ENCODE data around the gene CCDC85C. TPM values are rescaled to one million over a fixed set of nuclear protein-coding genes. Genes with fewer than 3 reads are reported as not detected.

Gene CCDC85C
- total and polyA plus RNA-seq, 2 of the 4 experiments (the other 2 are of a cell fraction), result 16.0 to 19.0 TPM

- Histone ChIP-seq H3K9me3 (ENCODE audit: control insufficient read depth, insufficient read depth, low read length) (no peaks in the 10 kb centered on the region), H3K56ac (ENCODE audit: extremely low read depth, insufficient read depth, low read length) (no peak overlapping the region), H2BK20ac (ENCODE audit: low read depth, low read length) (no peak overlapping the region; the same call in 1 of the 2 replicates), H3K14ac (replicated peaks; ENCODE audit: low read depth, low read length) (no peak overlapping the region), H3K4me2 (ENCODE audit: low read depth, low read length) (no peak overlapping the region), H3K27me3 (ENCODE audit: control insufficient read depth, insufficient read depth, low read length) (no peaks in the 10 kb centered on the region), H2AK9ac (replicated peaks; ENCODE audit: low read depth, low read length, poor library complexity) (no peak overlapping the region), H2BK15ac (ENCODE audit: low read depth, low read length) (no peak overlapping the region), H4K5ac (ENCODE audit: low read depth, low read length) (no peak overlapping the region), H4K8ac (ENCODE audit: low read depth in 2 of 2, low read length in 2 of 2) (no peak overlapping the region), H3K4me3 (ENCODE audit: insufficient read depth, low read depth, low read length) (no peak overlapping the region), H3K23ac (ENCODE audit: low read depth, low read length) (0 out of 2 replicates have a peak overlapping the region, but pooled peaks have one; percentile 29), H3K4ac (ENCODE audit: low read depth, low read length) (peak overlapping the region; percentile 8; the same call in 1 of the 2 replicates), H3K9me1 (ENCODE audit: insufficient read depth, low read length) (peaks cover 4% of the 10 kb centered on the region; the same call in 1 of the 2 replicates), H2BK5ac (ENCODE audit: low read depth, low read length, poor library complexity, severe bottlenecking) (peak overlapping the region; percentile 2), H4K91ac (ENCODE audit: insufficient read depth, low read depth, low read length) (no peak overlapping the region), H3K9ac (ENCODE audit: low read depth, low read length) (no peak overlapping the region), H3K36me3 (ENCODE audit: control insufficient read depth, insufficient read depth, low read length) (peaks cover 62% of the 10 kb centered on the region), H2AFZ (replicated peaks; ENCODE audit: low read length, poor library complexity) (no peak overlapping the region), H2BK120ac (ENCODE audit: low read depth, low read length) (no peak overlapping the region), H4K20me1 (ENCODE audit: insufficient read depth, low read length) (peaks cover 31% of the 10 kb centered on the region), H3K27ac (ENCODE audit: insufficient read depth, low read length) (peak overlapping the region; percentile 2; the same call in 1 of the 2 replicates), H3K79me1 (ENCODE audit: low read depth in 1 of 2, low read length in 2 of 2) (peaks cover 12 to 49% of the 10 kb centered on the region in 2 experiments), H2AK5ac (ENCODE audit: low read depth, low read length) (peak overlapping the region; percentile 43; the same call in 1 of the 2 replicates), H3K18ac (ENCODE audit: low read depth, low read length) (no peak overlapping the region), H3K4me1 (ENCODE audit: control insufficient read depth, insufficient read depth, low read length) (peaks cover 15% of the 10 kb centered on the region)
- TF ChIP-seq RCOR1 (IDR thresholded peaks at IDR 0.05; ENCODE audit: insufficient replicate concordance, low read length), result no peak
- TF ChIP-seq USF2 (IDR thresholded peaks at IDR 0.05; ENCODE audit: low read depth, low read length), result no peak
- ChIA-PET POLR2A (ENCODE audit: unreplicated experiment) (no interaction called here), CTCF (interaction anchor here (0.6 kb wide), 1 partner anchor 564 kb away, joined by 3 read pairs; no protein-coding TSS in a partner anchor)
- BruUV-seq (replicated peaks), result TSS peak; percentile 99
- WGBS, 2 experiments (ENCODE audit: extremely low coverage in 2 of 2, insufficient read length in 1 of 2), result 67% methylated on average over 3 of the region's 15 CpGs; no CpG with 5 or more reads in 1 of the 2 experiments
- no peak for ATAC-seq (ENCODE audit: low read depth)
- dilution Hi-C loops (cut with HindIII; ENCODE audit: low sequenced_read_pairs, unreplicated experiment) (no loop called here), in situ Hi-C loops (cut with MboI; ENCODE audit: low sequenced_read_pairs) (loop anchor here (5.0 kb wide), 1 partner anchor 372 kb away; no protein-coding TSS in a partner anchor), intact Hi-C loops (cut with micrococcal nuclease) (no loop called here)
- DNase-seq, result no peak
These were observed 93.4 kb downstream of the CCDC85C start for GRCh38 chr14:99510556-99511139.
